Measurements from ENCODE around the gene KLF7. TPM values are rescaled to one million over a fixed set of nuclear protein-coding genes. Genes with fewer than 3 reads are reported as not detected.

Gene KLF7
- total RNA-seq, 1 experiment from 2014 or later: 15.4 TPM

- no peak overlapping the region for H2AFZ ChIP-seq (ENCODE audit: low read depth, low read length, poor library complexity, severe bottlenecking)
- DNase-seq (ENCODE audit: low read depth, low spot score) (no peak), ATAC-seq (no peak)
- H3K9ac ChIP-seq (ENCODE audit: low read length): no peak overlapping the region
- no peaks in the 10 kb centered on the region for H3K9me3 ChIP-seq (ENCODE audit: control insufficient read depth in 1 of 2, insufficient read depth in 1 of 2, low read depth in 1 of 2, low read length in 2 of 2)
- H3K27ac ChIP-seq (ENCODE audit: low read depth, low read length): no peak overlapping the region
- H3K4me1 ChIP-seq (ENCODE audit: control insufficient read depth in 1 of 2, insufficient read depth in 2 of 2, low read length in 2 of 2): no peaks in the 10 kb centered on the region
- no peak overlapping the region for H3K4me3 ChIP-seq (replicated peaks in 1 of 2; ENCODE audit: low read depth in 1 of 2, low read length in 2 of 2)
- H3K79me2 ChIP-seq (ENCODE audit: insufficient read depth, low read length): no peaks in the 10 kb centered on the region
- intact Hi-C loops (cut with micrococcal nuclease): no loop called here
- H3K4me2 ChIP-seq (ENCODE audit: low read length): no peak overlapping the region
- TF ChIP-seq MAX (IDR thresholded peaks at IDR 0.05): no peak
- no peak for TF ChIP-seq POLR2AphosphoS5 (IDR thresholded peaks at IDR 0.05; ENCODE audit: low read depth, low read length)
- TF ChIP-seq EZH2phosphoT487 (IDR thresholded peaks at IDR 0.05; ENCODE audit: borderline replicate concordance): no peak
- TF ChIP-seq SP1 (IDR thresholded peaks at IDR 0.05; ENCODE audit: low read depth): no peak
- no peak for TF ChIP-seq ZNF274 (IDR thresholded peaks at IDR 0.05; ENCODE audit: low read depth, low read length)
- TF ChIP-seq TCF7L2 (IDR thresholded peaks at IDR 0.05; ENCODE audit: borderline replicate concordance, extremely low read depth, insufficient read depth, insufficient read length): no peak
- no peak for TF ChIP-seq REST (IDR thresholded peaks at IDR 0.05; ENCODE audit: low read depth)
- TF ChIP-seq EZH2 (IDR thresholded peaks at IDR 0.05): no peak
- TF ChIP-seq POLR2A (IDR thresholded peaks at IDR 0.05; ENCODE audit: borderline replicate concordance, extremely low read depth, insufficient read depth, insufficient read length): no peak
- TF ChIP-seq ZBTB33 (IDR thresholded peaks at IDR 0.05; ENCODE audit: extremely low read depth, insufficient replicate concordance, low read length): no peak
- TF ChIP-seq ZFX (IDR thresholded peaks at IDR 0.05): no peak
- no peak for TF ChIP-seq RAD21 (IDR thresholded peaks at IDR 0.05; ENCODE audit: low read depth)
- TF ChIP-seq CEBPB (IDR thresholded peaks at IDR 0.05; ENCODE audit: low read depth): no peak
- H3K27me3 ChIP-seq (ENCODE audit: insufficient read depth, low read length): no peaks in the 10 kb centered on the region
- no peaks in the 10 kb centered on the region for H4K20me1 ChIP-seq (ENCODE audit: insufficient read depth)
- no peaks in the 10 kb centered on the region for H3K36me3 ChIP-seq (ENCODE audit: control insufficient read depth in 1 of 2, insufficient read depth in 2 of 2, low read length in 2 of 2)
- BruUV-seq (replicated peaks): no TSS peak
- ChIA-PET POLR2A (no interaction called here), RAD21 (ENCODE audit: low non-redundant PET in 1 of 2, low total read pairs in 2 of 2, uncharacterized antibody in 2 of 2, unreplicated experiment in 2 of 2) (no interaction called here), CTCF (no interaction called here)
- H3K9me2 ChIP-seq (ENCODE audit: insufficient read depth): no peaks in the 10 kb centered on the region
Observed at GRCh38 chr2:207038299-207038698, 127.4 kb downstream of the KLF7 start.
